Parathyroid adenoma (tissue), 2 donors: ENCODE results near the gene NBEA.

ENCODE experiments used
- H2AFZ ChIP-seq: fragments of 300-600 bp; sonication (generic); one replicate; pipeline ENCODE4 v1.7.0; 2017; ENCODE audit warnings: antibody characterized with exemption, mild to moderate bottlenecking
- H3K27ac ChIP-seq: fragments of 300-600 bp; sonication (generic); one replicate; pipeline ENCODE4 v1.7.0; 2017
- H3K27me3 ChIP-seq: fragments of 300-600 bp; sonication (generic); one replicate; pipeline ENCODE4 v1.7.0; 2017; ENCODE audit warnings: low read length; ENCODE audit not compliant: control insufficient read depth, insufficient read depth
- H3K36me3 ChIP-seq: fragments of 300-600 bp; sonication (generic); one replicate; pipeline ENCODE4 v1.7.0; 2017; ENCODE audit warnings: low read length; ENCODE audit not compliant: control insufficient read depth, insufficient read depth
- H3K4me1 ChIP-seq: fragments of 300-600 bp; sonication (generic); one replicate; pipeline ENCODE4 v1.7.0; 2017; ENCODE audit warnings: control low read depth
- H3K4me2 ChIP-seq: fragments of 300-600 bp; sonication (generic); one replicate; pipeline ENCODE4 v1.7.0; 2017; ENCODE audit warnings: low read length
- H3K4me3 ChIP-seq: fragments of 300-600 bp; sonication (generic); one replicate; pipeline ENCODE4 v1.7.0; 2017; ENCODE audit warnings: low read depth, low read length
- H3K79me2 ChIP-seq: fragments of 300-600 bp; sonication (generic); one replicate; pipeline ENCODE4 v1.7.0; 2017; ENCODE audit warnings: control low read depth
- H3K9ac ChIP-seq: fragments of 300-600 bp; sonication (generic); one replicate; pipeline ENCODE4 v1.7.0; 2017; ENCODE audit warnings: mild to moderate bottlenecking
- H3K9me3 ChIP-seq: fragments of 300-600 bp; sonication (generic); one replicate; pipeline ENCODE4 v1.7.0; 2017; ENCODE audit warnings: low read length; ENCODE audit not compliant: control insufficient read depth
- CTCF ChIP-seq: fragments of 300-600 bp; sonication (generic); IDR thresholded peaks from one replicate; pipeline ENCODE4 v1.7.0; 2017; ENCODE audit warnings: antibody characterized with exemption, mild to moderate bottlenecking
- donor health status: primary hyperparathyroidism.

The NBEA gene

GRCh38 chr13:35499196-35499662 is 557.2 kb downstream of the NBEA start:
- Histone ChIP-seq H3K27me3 (no peaks in the 10 kb centered on the region), H3K27ac (no peak overlapping the region), H3K36me3 (no peaks in the 10 kb centered on the region), H3K4me2 (no peak overlapping the region), H2AFZ (no peak overlapping the region), H3K4me3 (no peak overlapping the region), H3K9me3 (no peaks in the 10 kb centered on the region), H3K4me1 (no peaks in the 10 kb centered on the region), H3K9ac (no peak overlapping the region), H3K79me2 (no peaks in the 10 kb centered on the region)
- TF ChIP-seq CTCF, result no peak

GRCh38 chr13:35499676-35500075 is 557.6 kb downstream of the NBEA start:
- Histone ChIP-seq H3K4me1 (no peaks in the 10 kb centered on the region), H3K4me2 (no peak overlapping the region), H2AFZ (no peak overlapping the region), H3K27ac (no peak overlapping the region), H3K9ac (no peak overlapping the region), H3K4me3 (no peak overlapping the region), H3K27me3 (no peaks in the 10 kb centered on the region), H3K9me3 (no peaks in the 10 kb centered on the region), H3K79me2 (no peaks in the 10 kb centered on the region), H3K36me3 (no peaks in the 10 kb centered on the region)
- no peak for TF ChIP-seq CTCF

GRCh38 chr13:35500144-35500543 is 558.1 kb downstream of the NBEA start:
- no peak overlapping the region for H3K27ac ChIP-seq
- H3K4me1 ChIP-seq, result no peaks in the 10 kb centered on the region
- H3K4me2 ChIP-seq, result no peak overlapping the region
- H3K4me3 ChIP-seq, result no peak overlapping the region
- H3K36me3 ChIP-seq, result no peaks in the 10 kb centered on the region
- H3K9ac ChIP-seq, result no peak overlapping the region
- no peaks in the 10 kb centered on the region for H3K27me3 ChIP-seq
- H3K9me3 ChIP-seq, result no peaks in the 10 kb centered on the region
- H3K79me2 ChIP-seq, result no peaks in the 10 kb centered on the region
- TF ChIP-seq CTCF, result no peak
- H2AFZ ChIP-seq, result no peak overlapping the region

GRCh38 chr13:35501661-35502235 is 559.7 kb downstream of the NBEA start:
- Histone ChIP-seq H3K4me3 (no peak overlapping the region), H3K36me3 (no peaks in the 10 kb centered on the region), H3K27ac (no peak overlapping the region), H3K79me2 (no peaks in the 10 kb centered on the region), H3K4me2 (no peak overlapping the region), H3K27me3 (no peaks in the 10 kb centered on the region), H3K9ac (no peak overlapping the region), H3K9me3 (no peaks in the 10 kb centered on the region), H2AFZ (no peak overlapping the region), H3K4me1 (no peaks in the 10 kb centered on the region)
- TF ChIP-seq CTCF, result no peak

GRCh38 chr13:35502456-35502855 is 560.4 kb downstream of the NBEA start:
- H3K27ac ChIP-seq, result no peak overlapping the region
- no peak overlapping the region for H3K9ac ChIP-seq
- TF ChIP-seq CTCF, result no peak
- H3K4me2 ChIP-seq, result no peak overlapping the region
- H2AFZ ChIP-seq, result no peak overlapping the region
- H3K4me3 ChIP-seq, result no peak overlapping the region
- H3K9me3 ChIP-seq, result no peaks in the 10 kb centered on the region
- no peaks in the 10 kb centered on the region for H3K4me1 ChIP-seq
- no peaks in the 10 kb centered on the region for H3K27me3 ChIP-seq
- no peaks in the 10 kb centered on the region for H3K36me3 ChIP-seq
- no peaks in the 10 kb centered on the region for H3K79me2 ChIP-seq
